A549 (cell line): Measurements from ENCODE around the gene ZCCHC24. TPM values are rescaled to one million over a fixed set of nuclear protein-coding genes. Genes with fewer than 3 reads are reported as not detected.

Experiments used
- ATAC-seq, 2 experiments: fragments of 200-7000 bp in 1 of 2; fragments of >200 bp in 1 of 2; cut with Nextera tagmentation in 1 of 2; cut with Tn5 transposase in 1 of 2; 3 replicates each; pipeline versions ENCODE4 v1.8.0 to v1.9.1; 2018 to 2020; ENCODE audit warnings: mild to moderate bottlenecking in 1 of 2, moderate library complexity in 1 of 2
- CTCF ChIA-PET: fragments of 300-600 bp; sonication (Branson Sonifier 250); formaldehyde crosslinking; extraction: SDS; loops from one replicate; lab custom pipeline; 2021; ENCODE audit warnings: antibody characterized with exemption, inconsistent platforms; lab: Yijun Ruan, JAX
- POLR2A ChIA-PET: fragments of 350-600 bp; formaldehyde crosslinking; extraction: SDS; loops from one replicate; lab custom pipeline; 2021; ENCODE audit warnings: antibody characterized with exemption, inconsistent platforms; lab: Yijun Ruan, JAX
- DNase-seq, 2 experiments: peaks; one replicate each; pipeline versions ENCODE4 v3.0.0 to v3.0.0-alpha.2; 2011 to 2016; ENCODE audit warnings: low read depth in 1 of 2, low spot score in 1 of 2
- FAIRE-seq: peaks from 2 replicates; lab custom pipeline; 2011; peaks lifted over from hg19 to GRCh38; lab: Jason Lieb, UNC
- H3K27ac ChIP-seq, 2 experiments: fragments of >200 bp; sonication (Bioruptor Twin); formaldehyde crosslinking; 3 replicates each; pipeline ENCODE4 v1.5.1; 2016 to 2017
- H3K4me1 ChIP-seq: fragments of >200 bp; sonication (Bioruptor Twin); formaldehyde crosslinking; 3 replicates; pipeline ENCODE4 v1.6.1; 2016
- H3K4me2 ChIP-seq: fragments of >200 bp; sonication (Bioruptor Twin); formaldehyde crosslinking; 3 replicates; pipeline ENCODE4 v1.6.1; 2016
- H3K4me3 ChIP-seq: fragments of >200 bp; sonication (Bioruptor Twin); formaldehyde crosslinking; 3 replicates; pipeline ENCODE4 v1.5.1; 2016
- H3K9me3 ChIP-seq: fragments of >200 bp; sonication (Bioruptor Twin); formaldehyde crosslinking; 3 replicates; pipeline ENCODE4 v1.6.1; 2016
- CBX2 ChIP-seq: fragments of 200-600 bp; sonication (generic); IDR thresholded peaks from 2 replicates; pipeline ENCODE4 v1.6.1; 2016; ENCODE audit warnings: low read depth, mild to moderate bottlenecking, borderline replicate concordance
- CEBPB ChIP-seq, 2 experiments: fragments of >200 bp in 1 of 2; sonication (Bioruptor Twin) in 1 of 2; formaldehyde crosslinking in 1 of 2; IDR thresholded peaks; 2 replicates each; pipeline ENCODE4 v1.6.1; 2012 to 2016
- CHD4 ChIP-seq: fragments of 200-600 bp; sonication (generic); IDR thresholded peaks from 2 replicates; pipeline ENCODE4 v1.6.1; 2016; ENCODE audit warnings: antibody characterized with exemption, mild to moderate bottlenecking, borderline replicate concordance
- FOSB ChIP-seq: fragments of 250-450 bp; sonication (Bioruptor Pico); IDR thresholded peaks from 2 replicates; pipeline ENCODE4 v1.5.0; 2020; ENCODE audit warnings: mild to moderate bottlenecking, moderate library complexity
- FOSL2 ChIP-seq, 2 experiments: fragments of 450-650 bp in 1 of 2; fragments of >200 bp in 1 of 2; sonication (Bioruptor Twin) in 1 of 2; formaldehyde crosslinking; IDR thresholded peaks; 2 replicates each; pipeline versions ENCODE4 v1.5.0 to v1.6.1; 2016 to 2020; ENCODE audit warnings: mild to moderate bottlenecking in 1 of 2, moderate library complexity in 1 of 2
- HDAC2 ChIP-seq: fragments of 200-600 bp; sonication (generic); IDR thresholded peaks from 2 replicates; pipeline ENCODE4 v1.6.1; 2016
- HOXA7 ChIP-seq: fragments of 250-450 bp; sonication (Bioruptor Pico); IDR thresholded peaks from 2 replicates; pipeline ENCODE4 v1.5.0; 2020; ENCODE audit warnings: mild to moderate bottlenecking, moderate library complexity
- JUN ChIP-seq, 2 experiments: fragments of >200 bp; sonication (Bioruptor Twin); formaldehyde crosslinking; IDR thresholded peaks; 2 replicates in 1 of 2; 3 replicates in 1 of 2; pipeline ENCODE4 v1.6.1; 2016 to 2017
- KDM1A ChIP-seq: fragments of 200-600 bp; sonication (generic); IDR thresholded peaks from 2 replicates; pipeline ENCODE4 v1.6.1; 2016; ENCODE audit warnings: low read depth, mild to moderate bottlenecking
- MAFK ChIP-seq: fragments of 450-650 bp; IDR thresholded peaks from 2 replicates; pipeline ENCODE4 v1.6.1; 2014; ENCODE audit not compliant: partially characterized antibody
- MAZ ChIP-seq: fragments of 150-350 bp; IDR thresholded peaks from 2 replicates; pipeline ENCODE4 v1.6.1; 2014; ENCODE audit warnings: antibody characterized with exemption, low read depth, low read length, borderline replicate concordance
- MYC ChIP-seq: IDR thresholded peaks from 2 replicates; pipeline ENCODE4 v1.6.1; 2012; ENCODE audit warnings: mild to moderate bottlenecking, inconsistent platforms, low read length, improper control_type of control experiment, borderline replicate concordance
- RARB ChIP-seq: fragments of 250-450 bp; sonication (Bioruptor Pico); IDR thresholded peaks from 2 replicates; pipeline ENCODE4 v1.8.0; 2021; ENCODE audit warnings: mild to moderate bottlenecking, moderate library complexity
- RCOR1 ChIP-seq: fragments of 150-350 bp; IDR thresholded peaks from 2 replicates; pipeline ENCODE4 v1.6.1; 2014; ENCODE audit warnings: antibody characterized with exemption, low read length, low read depth
- REST ChIP-seq: fragments of 200-600 bp; sonication (generic); IDR thresholded peaks from 2 replicates; pipeline ENCODE4 v1.6.1; 2016; ENCODE audit warnings: antibody characterized with exemption, mild to moderate bottlenecking, moderate library complexity
- RNF2 ChIP-seq: fragments of 200-600 bp; sonication (generic); IDR thresholded peaks from 2 replicates; pipeline ENCODE4 v1.6.1; 2016; ENCODE audit warnings: low read depth, mild to moderate bottlenecking, antibody characterized with exemption, moderate library complexity, borderline replicate concordance
- SMC3 ChIP-seq: fragments of >200 bp; sonication (Bioruptor Twin); formaldehyde crosslinking; IDR thresholded peaks from 3 replicates; pipeline ENCODE4 v1.6.1; 2018; ENCODE audit warnings: inconsistent platforms
- TP53 ChIP-seq: fragments of 250-450 bp; sonication (Bioruptor Pico); IDR thresholded peaks from 2 replicates; pipeline ENCODE4 v1.5.0; 2021; ENCODE audit warnings: mild to moderate bottlenecking, moderate library complexity
- ZSCAN20 ChIP-seq: fragments of 250-450 bp; sonication (Bioruptor Pico); IDR thresholded peaks from 2 replicates; pipeline ENCODE4 v1.8.0; 2022; ENCODE audit warnings: mild to moderate bottlenecking, moderate library complexity
- WGBS: methylation state at CpG from one replicate; pipeline ENCODE4 v1.1.6; 2017; ENCODE audit errors: missing lambda C conversion rate; 5-methylcytosine and 5-hydroxymethylcytosine counted together
- polyA plus RNA-seq, 4 experiments: library from polyadenylated mRNA; depleted of rRNA in 3 of 4; stranded (reverse); fragments of >200 nt; fragmentation: RNase III in 1 of 4; extraction: RNeasy Plus Mini Kit Qiagen cat#74134 plus additional on column Dnase treatment in 1 of 4; gene quantifications; 2 replicates in 3 of 4; 3 replicates in 1 of 4; pipeline ENCODE4 v1.2.3, GENCODE V29; 2011 to 2017
- TF ChIP-seq, protein P1 (sequence below): fragments of 250-450 bp; sonication (Bioruptor Pico); IDR thresholded peaks from 2 replicates; pipeline ENCODE4 v1.5.0; 2021; ENCODE audit warnings: mild to moderate bottlenecking, moderate library complexity, borderline replicate concordance
- TF ChIP-seq, protein P2 (sequence below): IDR thresholded peaks from 2 replicates; pipeline ENCODE4 v1.6.1; 2012
- TF ChIP-seq, protein P3 (sequence below): fragments of 150-350 bp; IDR thresholded peaks from 2 replicates; pipeline ENCODE4 v1.6.1; 2014; ENCODE audit warnings: low read depth, mild to moderate bottlenecking, low read length

Gene ZCCHC24
- polyA plus RNA-seq, 2 of the 4 experiments (the other 2 are of a cell fraction) = 2.4 to 4.2 TPM

DNA sequence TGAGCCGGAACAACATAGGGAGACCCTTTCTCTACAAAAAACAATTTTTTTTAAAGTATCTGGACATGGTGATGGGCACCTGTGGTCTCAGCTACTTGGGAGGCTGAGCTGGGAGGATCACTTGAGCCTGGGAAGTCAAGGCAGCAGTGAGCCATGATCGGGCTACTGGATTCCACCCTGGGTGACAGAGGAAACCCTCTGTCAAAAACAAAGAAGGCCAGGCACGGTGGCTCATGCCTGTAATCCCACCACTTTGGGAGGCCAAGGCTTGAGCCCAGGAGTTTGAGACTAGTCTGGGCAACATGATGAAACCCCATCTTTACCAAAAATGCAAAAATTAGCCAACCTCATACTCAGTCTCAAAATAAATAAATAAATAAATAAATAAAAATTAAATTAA is 19.9 kb upstream of the ZCCHC24 start:
- ChIA-PET POLR2A (no interaction called here), CTCF (interaction anchor here (1.0 kb wide), 1 partner anchor 11 kb away, joined by 3 read pairs; no protein-coding TSS in a partner anchor)
- DNase-seq = no peak
- WGBS = 88% methylated on average over 3 of the region's 3 CpGs
- Histone ChIP-seq H3K4me3 (no peak overlapping the region), H3K27ac (no peak overlapping the region), H3K9me3 (no peaks in the 10 kb centered on the region), H3K4me1 (no peaks in the 10 kb centered on the region), H3K4me2 (no peak overlapping the region)
- no peak for FAIRE-seq
- no peak for ATAC-seq
- TF ChIP-seq MAFK (no peak), CEBPB (IDR thresholded peaks at IDR 0.05) (no peak), MYC (no peak), REST (no peak), JUN (IDR thresholded peaks at IDR 0.05) (no peak), FOSL2 (IDR thresholded peaks at IDR 0.05) (no peak), FOSL2 (CRISPR knock-in tag; IDR thresholded peaks at IDR 0.05) (no peak), RARB (CRISPR knock-in tag) (no peak), CBX2 (no peak), RCOR1 (no peak), MAZ (no peak), TP53 (CRISPR knock-in tag) (no peak)
- TF ChIP-seq, protein P1, sequence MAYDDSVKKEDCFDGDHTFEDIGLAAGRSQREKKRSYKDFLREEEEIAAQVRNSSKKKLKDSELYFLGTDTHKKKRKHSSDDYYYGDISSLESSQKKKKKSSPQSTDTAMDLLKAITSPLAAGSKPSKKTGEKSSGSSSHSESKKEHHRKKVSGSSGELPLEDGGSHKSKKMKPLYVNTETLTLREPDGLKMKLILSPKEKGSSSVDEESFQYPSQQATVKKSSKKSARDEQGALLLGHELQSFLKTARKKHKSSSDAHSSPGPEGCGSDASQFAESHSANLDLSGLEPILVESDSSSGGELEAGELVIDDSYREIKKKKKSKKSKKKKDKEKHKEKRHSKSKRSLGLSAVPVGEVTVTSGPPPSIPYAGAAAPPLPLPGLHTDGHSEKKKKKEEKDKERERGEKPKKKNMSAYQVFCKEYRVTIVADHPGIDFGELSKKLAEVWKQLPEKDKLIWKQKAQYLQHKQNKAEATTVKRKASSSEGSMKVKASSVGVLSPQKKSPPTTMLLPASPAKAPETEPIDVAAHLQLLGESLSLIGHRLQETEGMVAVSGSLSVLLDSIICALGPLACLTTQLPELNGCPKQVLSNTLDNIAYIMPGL = no peak
- TF ChIP-seq, protein P2, sequence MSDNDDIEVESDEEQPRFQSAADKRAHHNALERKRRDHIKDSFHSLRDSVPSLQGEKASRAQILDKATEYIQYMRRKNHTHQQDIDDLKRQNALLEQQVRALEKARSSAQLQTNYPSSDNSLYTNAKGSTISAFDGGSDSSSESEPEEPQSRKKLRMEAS = no peak
- TF ChIP-seq, protein P3, sequence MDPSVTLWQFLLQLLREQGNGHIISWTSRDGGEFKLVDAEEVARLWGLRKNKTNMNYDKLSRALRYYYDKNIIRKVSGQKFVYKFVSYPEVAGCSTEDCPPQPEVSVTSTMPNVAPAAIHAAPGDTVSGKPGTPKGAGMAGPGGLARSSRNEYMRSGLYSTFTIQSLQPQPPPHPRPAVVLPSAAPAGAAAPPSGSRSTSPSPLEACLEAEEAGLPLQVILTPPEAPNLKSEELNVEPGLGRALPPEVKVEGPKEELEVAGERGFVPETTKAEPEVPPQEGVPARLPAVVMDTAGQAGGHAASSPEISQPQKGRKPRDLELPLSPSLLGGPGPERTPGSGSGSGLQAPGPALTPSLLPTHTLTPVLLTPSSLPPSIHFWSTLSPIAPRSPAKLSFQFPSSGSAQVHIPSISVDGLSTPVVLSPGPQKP = no peak

DNA sequence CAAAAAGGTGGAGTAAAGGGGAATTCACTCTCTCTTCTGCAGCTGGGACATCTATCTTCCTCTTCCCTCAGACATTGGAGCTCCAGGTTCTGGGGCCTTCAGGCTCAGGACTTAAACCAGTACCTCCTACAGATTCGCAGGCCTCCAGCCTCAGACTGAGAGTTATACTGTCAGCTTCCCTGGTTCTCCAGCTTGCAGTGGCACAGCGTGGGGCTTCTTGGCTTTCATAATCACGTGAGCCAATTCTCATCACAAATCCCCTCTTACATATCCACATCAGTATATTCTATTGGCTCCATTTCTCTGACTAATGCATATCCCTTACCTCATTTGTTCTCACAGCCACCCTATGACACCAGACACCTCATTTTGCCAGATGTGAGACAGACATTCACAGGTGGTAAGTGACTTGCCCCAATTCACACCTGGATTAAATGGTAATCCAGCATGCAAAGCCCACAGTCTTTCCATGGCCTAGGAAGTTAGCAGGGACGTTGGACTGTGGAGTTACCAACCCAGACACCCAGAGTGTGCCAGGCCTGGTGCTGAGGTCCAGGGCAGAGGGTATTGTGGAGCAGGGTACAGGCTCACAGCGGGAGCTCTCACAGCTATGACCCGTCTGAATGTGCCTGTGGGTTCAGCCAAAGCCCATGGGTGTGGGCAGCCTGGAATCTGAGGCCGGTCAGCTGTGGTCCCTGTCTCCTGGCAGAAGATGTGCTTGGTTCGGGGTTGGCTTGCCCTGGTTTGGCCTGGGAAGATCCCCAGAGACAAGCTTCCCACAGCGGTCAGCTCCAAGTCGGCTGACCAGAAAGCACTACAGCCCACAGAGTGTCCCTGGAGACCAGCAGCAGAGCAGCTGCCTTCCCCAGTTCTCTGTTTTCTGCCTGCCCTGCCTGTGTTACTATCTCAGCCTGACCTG is 18.4 kb upstream of the ZCCHC24 start:
- no peaks in the 10 kb centered on the region for H3K9me3 ChIP-seq
- TF ChIP-seq ZSCAN20 (CRISPR knock-in tag) (no peak), KDM1A (no peak), RNF2 (no peak), SMC3 (no peak), HOXA7 (CRISPR knock-in tag) (no peak), HDAC2 (no peak), CHD4 (no peak), MYC (no peak), MAZ (no peak), FOSB (no peak), CEBPB (IDR thresholded peaks at IDR 0.05) (no peak)
- TF ChIP-seq, all 56 proteins: peak for 0
- POLR2A ChIA-PET = no interaction called here
- H3K4me2 ChIP-seq = no peak overlapping the region
- DNase-seq (no peak), ATAC-seq (no peak), FAIRE-seq (no peak)
- CTCF ChIA-PET = interaction anchor here (0.8 to 2.0 kb wide), 5 partner anchors 8 to 171 kb away, joined by 3 to 5 read pairs (median 3); no protein-coding TSS in a partner anchor
- no peaks in the 10 kb centered on the region for H3K4me1 ChIP-seq
- 66% methylated on average over 10 of the region's 10 CpGs for WGBS
- H3K27ac ChIP-seq = no peak overlapping the region
- H3K4me3 ChIP-seq = no peak overlapping the region
